GM12875 (cell line): ENCODE data around the gene ATP6AP1.

Experiments used
- H3K4me3 ChIP-seq: one replicate; pipeline ENCODE4 v1.5.1; 2011; ENCODE audit warnings: low read depth, low read length, control low read depth
- CTCF ChIP-seq: IDR thresholded peaks from 2 replicates; pipeline ENCODE4 v1.5.1; 2011; ENCODE audit warnings: low read depth, mild to moderate bottlenecking, control low read depth, inconsistent platforms, low read length, moderate library complexity, borderline replicate concordance; ENCODE audit not compliant: insufficient read depth

The ATP6AP1 gene

DNA sequence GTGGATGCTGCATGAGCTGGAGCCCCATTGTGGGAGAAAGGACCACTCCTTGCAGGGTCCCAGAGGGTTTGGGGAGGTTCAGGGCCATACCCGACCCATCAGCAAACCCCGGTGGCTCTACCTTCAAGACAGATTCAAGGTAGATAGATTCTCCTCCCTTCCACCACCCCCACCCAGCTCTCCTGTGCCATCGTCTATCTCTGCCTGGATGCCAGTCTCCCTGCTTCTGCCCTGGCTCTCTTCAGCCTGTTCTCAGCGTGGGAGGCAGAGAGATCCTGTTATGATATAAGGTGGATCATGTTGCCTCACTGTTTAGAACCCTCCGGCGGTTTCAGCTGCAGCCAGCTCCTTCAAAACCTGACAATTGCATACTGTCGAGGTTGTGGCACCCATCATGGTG, 45.2 kb downstream of the ATP6AP1 start:
- no peak for TF ChIP-seq CTCF
- H3K4me3 ChIP-seq, result no peak overlapping the region

DNA sequence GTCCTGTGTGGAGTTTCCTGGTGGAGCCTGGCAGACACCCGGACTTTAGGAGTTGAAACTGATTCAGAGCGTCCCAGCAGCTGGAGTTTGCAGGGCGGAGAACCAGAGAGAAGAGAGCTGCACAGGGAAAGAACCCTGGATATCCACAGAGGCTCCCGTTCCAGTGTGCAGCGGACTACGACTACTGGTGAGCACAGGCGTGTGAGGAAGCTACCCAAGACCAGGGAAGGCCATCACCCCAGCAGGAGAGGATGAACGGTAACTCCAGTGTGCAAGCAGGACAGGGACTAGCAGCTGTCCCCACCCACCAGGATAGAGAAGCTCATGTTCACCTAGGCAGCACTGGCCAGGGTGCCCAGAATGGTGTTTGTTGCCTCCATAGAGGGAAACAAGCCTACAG, 48.3 kb downstream of the ATP6AP1 start:
- H3K4me3 ChIP-seq, result no peak overlapping the region
- TF ChIP-seq CTCF, result no peak

DNA sequence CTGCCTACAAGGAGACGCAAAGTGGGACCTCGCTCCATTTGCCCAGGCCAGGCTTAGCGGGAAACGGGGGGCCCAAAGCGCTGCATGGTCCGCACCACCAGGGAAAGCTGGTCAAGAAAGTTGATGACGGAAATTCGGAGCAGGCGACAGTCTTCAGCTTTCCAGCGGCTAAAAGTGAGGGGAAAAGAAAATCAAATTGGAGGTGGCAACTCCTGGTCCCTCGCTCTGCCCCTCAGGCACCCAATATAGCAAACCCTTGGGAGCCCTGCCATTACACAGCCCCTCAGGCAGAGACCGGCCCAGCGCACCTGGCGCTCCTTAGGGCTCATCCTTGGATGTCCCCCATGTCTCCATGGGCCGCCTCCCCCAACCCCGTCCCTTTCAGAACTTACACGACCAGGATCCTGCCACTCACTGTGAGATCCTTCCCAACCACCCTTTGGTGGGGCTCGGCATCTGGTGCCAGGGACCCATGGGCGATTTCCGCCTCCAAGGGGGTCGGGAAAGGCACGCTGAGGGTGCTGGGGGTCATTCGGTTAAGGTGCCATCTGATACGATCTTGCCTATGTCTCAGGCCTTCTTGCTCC, 49.5 kb downstream of the ATP6AP1 start:
- no peak for TF ChIP-seq CTCF
- peak overlapping the region; percentile 67 for H3K4me3 ChIP-seq

DNA sequence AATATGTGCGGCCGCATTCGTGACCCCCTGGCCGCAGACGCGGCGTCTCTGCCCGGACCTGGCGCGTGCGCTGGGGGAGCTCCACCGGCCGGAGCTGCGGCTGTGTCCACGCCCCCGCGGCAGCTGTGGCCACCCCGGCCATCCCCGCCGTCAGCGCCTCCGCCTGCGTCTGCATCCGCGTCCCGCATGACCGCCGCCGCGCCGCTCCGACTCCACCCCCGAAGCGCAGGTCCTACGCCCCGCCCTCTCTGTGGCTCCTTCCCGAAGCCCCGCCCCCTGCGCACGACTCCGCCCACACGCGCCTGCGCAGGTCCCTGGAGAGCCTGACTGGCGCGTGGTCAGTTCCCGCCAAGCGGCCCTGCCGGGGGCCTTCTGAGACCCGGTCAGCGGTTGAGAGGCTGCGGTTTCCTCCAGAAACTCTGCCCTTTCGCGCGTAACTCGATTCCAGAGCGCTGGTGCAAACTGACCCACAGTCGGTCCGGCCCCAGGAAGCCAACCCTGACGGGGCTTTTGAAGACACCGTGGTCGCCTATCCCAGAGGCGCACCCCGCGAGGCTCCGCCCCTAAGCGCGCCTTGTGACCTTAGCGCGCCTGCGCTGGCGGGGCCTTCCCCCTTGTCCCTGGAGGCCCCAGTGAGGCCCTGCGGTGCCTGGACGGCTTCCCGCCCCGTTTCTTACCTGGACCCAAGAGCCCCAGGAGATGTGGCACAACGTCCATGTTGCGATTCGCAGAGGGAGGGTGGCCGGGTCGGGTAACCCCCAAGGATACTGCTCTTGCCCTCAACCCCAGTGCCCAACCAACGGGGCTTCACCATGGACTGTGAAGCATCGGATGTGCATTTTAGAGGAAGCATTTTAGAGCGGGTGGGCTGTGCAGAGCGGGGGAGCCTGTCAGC, 50.5 kb downstream of the ATP6AP1 start, which contains the start of gene LAGE3:
TSS of gene LAGE3 (minus strand) at position 554 of the 895 bp plus-strand sequence. CDS start at position 188, 366 bp downstream.
- peak within 1 kb of the TSS; percentile 67 for H3K4me3 ChIP-seq
- no peak for TF ChIP-seq CTCF

GRCh38 chrX:154481195-154481594, 52.7 kb downstream of the ATP6AP1 start:
- TF ChIP-seq CTCF, result no peak
- H3K4me3 ChIP-seq, result no peak overlapping the region

DNA sequence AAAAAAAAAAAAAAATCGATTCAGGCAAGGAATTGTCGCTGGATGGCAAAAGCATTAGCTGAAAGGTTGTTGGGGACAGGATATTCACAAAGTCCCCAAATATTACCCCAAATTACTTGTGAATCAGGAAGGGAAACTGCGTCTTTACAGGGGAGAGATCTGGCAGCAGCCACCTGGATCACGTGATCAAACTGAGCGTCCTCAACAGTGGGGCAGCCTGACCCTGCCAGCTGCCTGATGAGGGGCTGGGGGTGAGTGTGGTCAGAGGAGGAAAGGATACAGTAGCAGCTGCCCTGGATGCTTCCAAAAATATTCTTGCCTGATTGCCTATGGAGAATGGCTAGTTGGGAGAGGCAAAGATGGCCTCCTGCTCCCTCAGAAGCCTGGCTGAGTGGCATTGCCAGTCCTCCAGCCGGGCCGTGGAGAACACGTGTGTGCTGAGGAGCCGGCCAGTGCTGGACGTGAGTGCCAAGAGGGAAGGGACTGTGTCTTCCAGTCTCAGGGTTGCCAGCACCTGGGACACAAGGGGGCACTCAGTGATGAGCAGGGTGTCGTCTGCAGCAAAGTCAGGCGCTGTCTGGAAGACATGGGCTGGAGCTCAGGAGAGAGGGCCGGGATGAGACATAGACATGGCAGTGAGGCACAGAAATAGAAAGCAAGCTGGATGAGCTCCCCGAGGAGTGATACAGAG, 53.6 kb downstream of the ATP6AP1 start:
- H3K4me3 ChIP-seq, result no peak overlapping the region
- no peak for TF ChIP-seq CTCF

DNA sequence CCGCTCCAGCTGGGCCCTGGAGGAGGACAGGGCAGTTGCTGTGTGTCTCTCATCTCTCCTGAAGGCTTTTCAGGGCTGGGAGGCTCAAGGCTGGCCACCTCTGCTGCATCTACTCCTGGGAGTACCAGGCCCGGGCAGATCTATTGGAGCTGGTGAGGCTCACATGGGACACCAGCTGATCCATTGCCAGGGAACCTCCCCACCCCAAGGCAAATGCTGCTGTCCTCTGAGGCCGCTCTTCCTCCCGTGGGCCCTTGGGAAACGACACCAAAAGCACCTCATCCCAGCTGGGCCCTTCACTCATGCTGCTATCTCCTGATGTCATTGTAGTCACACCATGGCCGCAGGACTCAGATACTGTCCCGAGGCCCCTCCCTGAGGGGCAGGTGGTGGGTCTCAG, 54.3 kb downstream of the ATP6AP1 start:
- no peak overlapping the region for H3K4me3 ChIP-seq
- TF ChIP-seq CTCF, result no peak
